GM18511 (cell line): ENCODE results near the gene MYH11.
"Not testable (repeated sequence)": the region's sequence is repeated elsewhere in the genome, so short reads cannot be mapped to it uniquely, and the experiment has no call there.

ENCODE experiments used
- ATAC-seq: cut with Tn5 transposase; IDR thresholded peaks from one replicate; pipeline ENCODE4 v1.9.1; 2021; ENCODE audit warnings: mild to moderate bottlenecking, moderate library complexity; ENCODE audit not compliant: unreplicated experiment

Gene MYH11

GRCh38 chr16:15811481-15812400, 45.1 kb downstream of the MYH11 start:
- no peak for ATAC-seq

DNA sequence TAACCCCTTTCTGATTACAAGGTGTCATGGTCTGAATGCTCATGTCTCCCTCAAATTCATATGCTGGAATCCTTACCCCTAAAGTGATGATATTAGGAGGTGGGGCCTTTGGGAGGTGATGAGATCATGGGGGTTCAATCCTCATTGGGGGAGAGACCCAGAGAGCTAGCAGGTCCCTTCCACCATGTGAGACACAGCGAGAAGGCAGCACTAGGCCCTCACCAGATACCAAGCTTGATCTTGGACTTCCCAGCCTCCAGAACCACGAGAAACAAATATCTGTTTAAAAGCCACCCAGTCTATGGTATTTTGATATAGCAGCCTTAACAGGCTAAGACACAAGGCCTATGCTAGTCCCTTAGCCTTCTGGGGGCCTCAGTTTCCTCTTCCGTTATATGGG, 45.9 kb downstream of the MYH11 start:
- no peak for ATAC-seq

GRCh38 chr16:15810411-15810810, 46.4 kb downstream of the MYH11 start:
- ATAC-seq, result no peak

DNA sequence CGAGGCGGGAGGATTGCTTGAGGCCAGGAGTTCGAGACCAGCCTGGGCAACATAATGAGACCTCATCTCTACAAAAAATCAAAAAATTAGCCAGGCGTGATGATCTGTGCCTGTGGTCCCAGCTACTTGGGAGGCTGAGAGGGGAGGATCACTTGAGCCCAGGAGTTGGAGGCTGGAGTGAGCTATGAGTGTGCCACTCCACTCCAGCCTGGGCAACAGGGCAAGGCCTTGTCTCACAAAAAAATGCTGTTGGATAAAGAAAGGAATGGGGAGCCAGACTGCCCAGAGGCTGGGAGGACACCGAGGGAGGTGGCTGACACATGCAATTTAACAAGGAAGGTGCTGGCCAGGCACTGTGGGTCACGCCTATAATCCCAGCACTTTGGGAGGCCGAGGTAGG, 47.5 kb downstream of the MYH11 start:
- ATAC-seq, result not testable (repeated sequence)

- ATAC-seq, result no peak
Observed at GRCh38 chr16:15808071-15808470, 48.8 kb downstream of the MYH11 start.

GRCh38 chr16:15807603-15808009, 49.2 kb downstream of the MYH11 start:
- no peak for ATAC-seq

- ATAC-seq, result no peak
Observed at GRCh38 chr16:15803618-15804017, 53.2 kb downstream of the MYH11 start.

- no peak for ATAC-seq
Observed at GRCh38 chr16:15799851-15800495, 56.9 kb downstream of the MYH11 start.

- ATAC-seq, result no peak
Observed at GRCh38 chr16:15798671-15799070, 58.2 kb downstream of the MYH11 start.

DNA sequence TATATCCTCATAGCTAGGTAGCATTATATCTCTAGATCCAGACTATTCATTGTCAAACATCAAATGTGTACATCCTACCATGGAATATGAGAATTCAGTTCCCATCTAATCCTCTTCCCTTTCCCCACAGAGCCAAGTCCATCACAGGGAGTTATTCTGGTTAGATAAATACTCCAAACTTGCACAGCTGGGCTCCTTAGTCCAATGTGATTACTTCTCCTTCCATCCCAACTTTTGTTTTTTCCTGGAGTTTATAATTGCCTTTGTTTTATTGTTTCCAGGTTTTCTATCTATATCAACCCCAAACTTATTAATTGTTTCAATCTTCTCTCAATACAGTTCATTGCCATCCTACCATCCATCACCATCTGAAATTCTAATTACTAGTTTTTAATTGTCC, 59.9 kb downstream of the MYH11 start:
- no peak for ATAC-seq

DNA sequence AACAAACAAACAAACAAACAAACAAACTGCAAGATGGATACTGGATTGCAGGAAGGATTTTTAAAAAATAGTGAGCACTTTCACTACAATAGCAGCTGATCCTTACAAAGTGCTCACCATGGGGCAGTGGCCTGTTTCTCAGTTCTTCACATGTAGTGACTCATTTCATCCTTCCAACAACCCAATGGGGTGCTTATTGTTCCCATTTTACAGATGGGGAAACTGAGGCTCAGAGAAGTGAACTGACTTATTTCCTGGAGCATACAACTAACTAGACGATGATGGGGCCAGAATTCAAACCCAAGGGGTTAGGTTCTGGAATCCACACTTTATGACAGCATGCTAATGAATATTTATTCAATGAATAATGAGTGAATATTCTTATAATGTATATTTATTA, 61.2 kb downstream of the MYH11 start:
- no peak for ATAC-seq

DNA sequence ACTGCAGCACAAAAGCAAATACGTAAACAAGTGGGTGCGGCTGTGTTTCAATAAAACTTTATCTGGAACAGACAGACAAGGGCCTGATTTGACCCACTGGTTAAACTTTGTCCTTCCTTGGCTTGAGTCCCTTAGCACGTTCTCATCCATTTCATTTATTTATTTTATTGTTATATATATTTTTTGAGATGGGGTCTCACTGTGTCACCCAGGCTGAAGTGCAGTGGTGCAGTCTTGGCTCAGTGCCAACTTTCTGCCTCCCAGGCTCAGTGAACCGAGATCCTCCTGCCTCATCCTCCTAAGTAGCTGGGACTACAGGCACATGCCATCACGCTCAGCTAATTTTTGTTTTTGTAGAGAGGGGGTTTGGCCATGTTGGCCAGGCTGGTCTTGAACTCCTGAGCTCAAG, 64.3 kb downstream of the MYH11 start:
- ATAC-seq, result no peak

GRCh38 chr16:15790458-15790857, 66.4 kb downstream of the MYH11 start:
- no peak for ATAC-seq

GRCh38 chr16:15789816-15790215, 67.0 kb downstream of the MYH11 start:
- not testable (repeated sequence) for ATAC-seq

- no peak for ATAC-seq
Observed at GRCh38 chr16:15788846-15789239, 68.0 kb downstream of the MYH11 start.

DNA sequence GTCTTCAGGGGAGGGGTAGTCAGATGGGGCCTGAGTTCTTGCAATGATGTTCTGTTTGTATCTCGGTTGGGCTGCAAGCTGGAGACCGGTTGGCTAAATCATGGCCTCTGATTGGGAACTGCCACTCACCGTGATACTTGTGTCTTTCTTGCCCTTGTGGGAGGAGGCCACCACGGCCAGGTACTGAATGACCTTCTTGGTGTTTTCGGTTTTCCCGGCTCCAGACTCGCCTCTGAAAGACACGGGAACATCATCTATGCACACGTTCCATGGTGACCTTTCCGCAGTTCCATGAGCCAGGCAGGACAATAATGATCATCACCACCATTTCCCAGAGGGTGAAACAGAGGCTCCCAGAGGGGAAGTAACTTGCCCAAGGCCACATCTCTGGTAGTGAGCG, 70.3 kb downstream of the MYH11 start:
- ATAC-seq, result no peak

DNA sequence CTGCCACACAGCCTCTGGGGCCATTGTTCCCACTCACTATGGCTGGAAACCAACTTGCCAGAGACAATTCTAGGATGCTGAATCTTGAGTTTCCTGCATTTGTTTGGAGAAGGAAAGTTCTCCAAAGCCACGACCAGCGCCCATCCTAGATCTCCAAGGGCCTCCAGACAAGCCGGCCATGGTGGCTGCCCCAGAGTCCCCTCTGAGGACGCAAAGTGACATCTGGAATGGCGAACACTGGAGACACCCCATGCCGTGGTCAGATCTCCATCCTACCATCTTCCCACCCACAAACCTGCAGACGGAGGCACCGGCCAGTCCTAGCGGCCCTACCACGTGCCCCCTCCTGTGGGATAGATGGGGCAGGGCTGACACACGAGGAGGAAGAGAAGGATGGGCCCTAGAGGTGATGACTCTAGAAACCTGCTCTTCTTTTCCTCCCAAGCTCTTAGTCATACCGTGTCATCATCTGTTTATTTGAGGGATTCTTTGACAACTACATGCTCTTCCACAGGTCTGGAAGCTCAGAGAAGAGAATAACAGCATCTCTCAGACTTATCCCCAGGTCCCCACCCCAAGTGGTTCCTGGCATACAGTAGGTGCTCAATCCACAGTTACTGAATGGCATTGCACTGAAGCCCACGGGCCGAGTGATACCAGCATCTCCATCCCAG, 71.3 kb downstream of the MYH11 start:
- ATAC-seq, result no peak

GRCh38 chr16:15783985-15784384, 72.8 kb downstream of the MYH11 start:
- ATAC-seq, result no peak

GRCh38 chr16:15782573-15783365, 74.1 kb downstream of the MYH11 start:
- ATAC-seq, result no peak

GRCh38 chr16:15781650-15782049, 75.2 kb downstream of the MYH11 start:
- ATAC-seq, result no peak

DNA sequence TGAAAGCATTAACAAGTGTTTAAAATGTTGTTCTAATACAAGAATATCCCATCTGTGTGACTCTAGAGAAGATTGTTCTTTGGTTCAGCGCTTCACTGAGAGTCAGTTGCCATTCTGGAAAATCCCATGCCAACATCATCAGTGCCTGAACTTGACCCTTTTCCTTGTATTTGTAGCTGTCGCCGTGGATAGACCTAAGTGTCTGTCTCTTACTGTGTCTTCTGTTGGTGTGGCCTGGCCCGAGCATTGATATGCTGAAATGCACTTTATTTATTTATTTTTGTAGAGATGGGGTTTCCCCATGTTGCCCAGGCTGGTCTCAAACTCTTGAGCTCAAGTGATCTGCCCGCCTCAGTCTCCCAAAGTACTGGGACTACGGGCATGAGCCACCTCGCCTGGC, 76.0 kb downstream of the MYH11 start:
- no peak for ATAC-seq
